ENCODE data around the gene SYNE2. TPM values are rescaled to one million over a fixed set of nuclear protein-coding genes. Genes with fewer than 3 reads are reported as not detected.

SYNE2 gene
- total RNA-seq, 1 experiment from 2014 or later = 71.1 TPM

DNA sequence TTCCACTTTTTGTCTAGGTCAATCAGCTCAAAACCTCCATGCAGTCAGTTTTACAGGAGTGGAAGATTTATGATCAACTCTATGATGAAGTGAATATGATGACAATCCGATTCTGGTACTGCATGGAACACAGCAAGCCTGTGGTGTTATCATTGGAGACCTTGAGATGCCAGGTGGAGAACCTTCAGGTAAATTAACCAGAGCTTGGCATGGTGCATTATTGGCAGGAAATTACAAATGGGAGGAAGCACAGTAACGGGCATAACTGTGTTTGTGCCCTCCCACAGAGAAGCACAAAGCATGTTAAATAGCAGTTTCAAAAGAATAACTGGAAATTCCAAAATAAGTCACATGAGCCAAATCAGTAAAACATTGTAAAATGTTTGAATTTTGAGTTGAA lies 305.8 kb downstream of the SYNE2 start:
- ATAC-seq (no peak), DNase-seq (ENCODE audit: low spot score) (no peak)
- Mint-ChIP-seq H3K27ac (no peak overlapping the region), H3K36me3 (peaks cover 20% of the 10 kb centered on the region), H3K4me3 (no peak overlapping the region), H3K9me3 (no peaks in the 10 kb centered on the region), H3K4me1 (no peaks in the 10 kb centered on the region), H3K27me3 (ENCODE audit: low read depth) (no peaks in the 10 kb centered on the region)
- ChIA-PET CTCF (no interaction called here), POLR2A (interaction anchor here (0.6 kb wide), 1 partner anchor 726 kb away, joined by 10 read pairs; no protein-coding TSS in a partner anchor)
- TF ChIP-seq TCF7 (CRISPR knock-in tag; IDR thresholded peaks at IDR 0.05; ENCODE audit: low read depth) (no peak), CBFB (CRISPR knock-in tag; IDR thresholded peaks at IDR 0.05; ENCODE audit: low read depth) (no peak), ARID4B (CRISPR knock-in tag; IDR thresholded peaks at IDR 0.05; ENCODE audit: borderline replicate concordance) (no peak), ZNF281 (CRISPR knock-in tag; IDR thresholded peaks at IDR 0.05) (no peak), GRHL2 (CRISPR knock-in tag; IDR thresholded peaks at IDR 0.05; ENCODE audit: insufficient replicate concordance, severe bottlenecking) (no peak), GABPB1 (CRISPR knock-in tag; IDR thresholded peaks at IDR 0.05) (no peak), ZBTB21 (CRISPR knock-in tag; IDR thresholded peaks at IDR 0.05; ENCODE audit: borderline replicate concordance) (no peak), ELF4 (CRISPR knock-in tag; IDR thresholded peaks at IDR 0.05; ENCODE audit: low read depth) (no peak), NR3C1 (CRISPR knock-in tag; conservative IDR thresholded peaks at IDR 0.05; ENCODE audit: low read depth) (no peak), MLX (CRISPR knock-in tag; IDR thresholded peaks at IDR 0.05) (no peak), JAZF1 (CRISPR knock-in tag; IDR thresholded peaks at IDR 0.05) (no peak), ZNF423 (CRISPR knock-in tag; IDR thresholded peaks at IDR 0.05) (no peak), FOXP1 (CRISPR knock-in tag; IDR thresholded peaks at IDR 0.05; ENCODE audit: borderline replicate concordance) (no peak), ZNF396 (CRISPR knock-in tag; IDR thresholded peaks at IDR 0.05; ENCODE audit: borderline replicate concordance) (no peak), NFE2L1 (CRISPR knock-in tag; IDR thresholded peaks at IDR 0.05) (no peak)
- TF ChIP-seq, protein P1, sequence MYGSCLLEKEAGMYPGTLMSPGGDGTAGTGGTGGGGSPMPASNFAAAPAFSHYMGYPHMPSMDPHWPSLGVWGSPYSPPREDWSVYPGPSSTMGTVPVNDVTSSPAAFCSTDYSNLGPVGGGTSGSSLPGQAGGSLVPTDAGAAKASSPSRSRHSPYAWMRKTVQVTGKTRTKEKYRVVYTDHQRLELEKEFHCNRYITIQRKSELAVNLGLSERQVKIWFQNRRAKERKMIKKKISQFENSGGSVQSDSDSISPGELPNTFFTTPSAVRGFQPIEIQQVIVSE (CRISPR knock-in tag; IDR thresholded peaks at IDR 0.05; ENCODE audit: borderline replicate concordance) = no peak
- TF ChIP-seq, protein P2, sequence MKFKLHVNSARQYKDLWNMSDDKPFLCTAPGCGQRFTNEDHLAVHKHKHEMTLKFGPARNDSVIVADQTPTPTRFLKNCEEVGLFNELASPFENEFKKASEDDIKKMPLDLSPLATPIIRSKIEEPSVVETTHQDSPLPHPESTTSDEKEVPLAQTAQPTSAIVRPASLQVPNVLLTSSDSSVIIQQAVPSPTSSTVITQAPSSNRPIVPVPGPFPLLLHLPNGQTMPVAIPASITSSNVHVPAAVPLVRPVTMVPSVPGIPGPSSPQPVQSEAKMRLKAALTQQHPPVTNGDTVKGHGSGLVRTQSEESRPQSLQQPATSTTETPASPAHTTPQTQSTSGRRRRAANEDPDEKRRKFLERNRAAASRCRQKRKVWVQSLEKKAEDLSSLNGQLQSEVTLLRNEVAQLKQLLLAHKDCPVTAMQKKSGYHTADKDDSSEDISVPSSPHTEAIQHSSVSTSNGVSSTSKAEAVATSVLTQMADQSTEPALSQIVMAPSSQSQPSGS (CRISPR knock-in tag; IDR thresholded peaks at IDR 0.05; ENCODE audit: borderline replicate concordance, low read depth) = no peak
